ENCODE data around the gene MYO5A.

DNA sequence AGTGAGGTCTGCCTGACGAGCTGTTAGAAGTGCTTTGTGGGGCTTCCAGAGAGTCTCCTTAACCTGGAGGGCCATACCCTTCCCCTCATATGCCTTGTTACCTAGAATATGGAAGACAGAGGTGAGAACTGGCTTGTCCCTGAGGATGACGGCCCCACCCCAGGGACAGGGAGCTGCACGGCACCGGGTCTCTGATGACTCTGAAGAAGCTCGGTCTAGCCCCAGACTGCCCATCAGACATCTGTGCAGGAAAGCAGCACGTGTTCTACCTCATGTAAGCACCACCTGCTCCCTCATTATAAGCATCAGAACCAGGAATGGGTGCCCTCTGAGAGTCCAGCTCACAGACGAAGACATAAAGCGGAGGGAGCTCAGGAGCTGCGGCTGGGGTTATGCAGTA, 251.1 kb downstream of the MYO5A start:
- TF ChIP-seq SP1 (IDR thresholded peaks at IDR 0.05) (no peak), HDGF (IDR thresholded peaks at IDR 0.05; ENCODE audit: borderline replicate concordance) (no peak), L3MBTL2 (conservative IDR thresholded peaks at IDR 0.05) (no peak)
